Measurements from ENCODE around the gene GNE.

DNA sequence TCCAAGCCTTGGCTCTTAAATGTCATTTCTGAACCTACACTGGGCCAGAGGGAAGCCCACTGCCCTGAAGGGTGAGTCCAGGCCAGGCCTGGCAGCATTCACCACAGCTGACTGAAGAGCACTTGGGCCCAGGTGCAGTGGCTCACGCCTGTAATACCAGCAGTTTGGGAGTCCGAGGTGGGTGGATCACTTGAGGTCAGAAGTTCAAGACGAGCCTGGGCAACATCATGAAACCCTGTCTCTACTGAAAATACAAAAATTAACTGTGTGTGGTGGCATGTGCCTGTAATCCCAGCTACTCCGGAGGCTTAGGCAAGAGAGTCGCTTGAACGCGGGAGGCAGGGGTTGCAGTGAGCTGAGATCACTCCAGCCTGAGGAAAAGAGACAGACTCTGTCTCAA is 84.0 kb downstream of the GNE start:
- TF ChIP-seq, protein P1, sequence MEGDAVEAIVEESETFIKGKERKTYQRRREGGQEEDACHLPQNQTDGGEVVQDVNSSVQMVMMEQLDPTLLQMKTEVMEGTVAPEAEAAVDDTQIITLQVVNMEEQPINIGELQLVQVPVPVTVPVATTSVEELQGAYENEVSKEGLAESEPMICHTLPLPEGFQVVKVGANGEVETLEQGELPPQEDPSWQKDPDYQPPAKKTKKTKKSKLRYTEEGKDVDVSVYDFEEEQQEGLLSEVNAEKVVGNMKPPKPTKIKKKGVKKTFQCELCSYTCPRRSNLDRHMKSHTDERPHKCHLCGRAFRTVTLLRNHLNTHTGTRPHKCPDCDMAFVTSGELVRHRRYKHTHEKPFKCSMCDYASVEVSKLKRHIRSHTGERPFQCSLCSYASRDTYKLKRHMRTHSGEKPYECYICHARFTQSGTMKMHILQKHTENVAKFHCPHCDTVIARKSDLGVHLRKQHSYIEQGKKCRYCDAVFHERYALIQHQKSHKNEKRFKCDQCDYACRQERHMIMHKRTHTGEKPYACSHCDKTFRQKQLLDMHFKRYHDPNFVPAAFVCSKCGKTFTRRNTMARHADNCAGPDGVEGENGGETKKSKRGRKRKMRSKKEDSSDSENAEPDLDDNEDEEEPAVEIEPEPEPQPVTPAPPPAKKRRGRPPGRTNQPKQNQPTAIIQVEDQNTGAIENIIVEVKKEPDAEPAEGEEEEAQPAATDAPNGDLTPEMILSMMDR (IDR thresholded peaks at IDR 0.05): no peak
- TF ChIP-seq POLR2A (IDR thresholded peaks at IDR 0.05): no peak
